Measurements from ENCODE around the gene CLDN10.

DNA sequence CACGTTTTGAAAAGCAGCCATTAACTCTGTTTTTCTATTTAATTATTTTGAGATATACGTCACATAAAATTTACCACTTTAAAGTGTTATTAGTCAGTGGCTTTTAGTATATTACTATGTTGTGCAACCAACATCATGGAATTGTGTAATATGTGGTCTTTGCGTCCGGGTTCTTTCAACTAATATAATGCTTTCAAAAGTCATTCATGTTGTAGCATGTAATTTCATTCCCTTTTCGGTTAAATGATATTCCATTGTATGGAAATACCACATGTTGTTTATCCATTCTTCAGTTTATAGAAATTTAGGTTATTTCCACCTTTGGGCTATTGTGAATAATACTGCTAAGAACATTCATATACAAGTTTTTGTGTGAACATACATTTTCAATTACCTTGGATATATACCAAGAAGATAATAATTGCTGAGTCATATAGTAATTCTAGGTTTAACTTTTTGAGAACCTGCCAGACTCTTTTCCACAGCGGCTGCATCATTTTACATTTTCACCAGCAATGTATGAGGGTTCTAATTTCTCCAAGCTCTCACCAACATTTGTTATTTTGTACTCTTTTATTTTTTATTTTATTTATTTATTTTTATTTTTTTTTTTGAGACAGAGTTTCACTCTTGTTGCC is 28.1 kb upstream of the CLDN10 start:
- TF ChIP-seq EZH2phosphoT487 (IDR thresholded peaks at IDR 0.05; ENCODE audit: borderline replicate concordance, low read length), result no peak
- TF ChIP-seq, protein P1, sequence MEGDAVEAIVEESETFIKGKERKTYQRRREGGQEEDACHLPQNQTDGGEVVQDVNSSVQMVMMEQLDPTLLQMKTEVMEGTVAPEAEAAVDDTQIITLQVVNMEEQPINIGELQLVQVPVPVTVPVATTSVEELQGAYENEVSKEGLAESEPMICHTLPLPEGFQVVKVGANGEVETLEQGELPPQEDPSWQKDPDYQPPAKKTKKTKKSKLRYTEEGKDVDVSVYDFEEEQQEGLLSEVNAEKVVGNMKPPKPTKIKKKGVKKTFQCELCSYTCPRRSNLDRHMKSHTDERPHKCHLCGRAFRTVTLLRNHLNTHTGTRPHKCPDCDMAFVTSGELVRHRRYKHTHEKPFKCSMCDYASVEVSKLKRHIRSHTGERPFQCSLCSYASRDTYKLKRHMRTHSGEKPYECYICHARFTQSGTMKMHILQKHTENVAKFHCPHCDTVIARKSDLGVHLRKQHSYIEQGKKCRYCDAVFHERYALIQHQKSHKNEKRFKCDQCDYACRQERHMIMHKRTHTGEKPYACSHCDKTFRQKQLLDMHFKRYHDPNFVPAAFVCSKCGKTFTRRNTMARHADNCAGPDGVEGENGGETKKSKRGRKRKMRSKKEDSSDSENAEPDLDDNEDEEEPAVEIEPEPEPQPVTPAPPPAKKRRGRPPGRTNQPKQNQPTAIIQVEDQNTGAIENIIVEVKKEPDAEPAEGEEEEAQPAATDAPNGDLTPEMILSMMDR (conservative IDR thresholded peaks at IDR 0.05; ENCODE audit: low read depth, low read length), result no peak
- TF ChIP-seq EZH2 (IDR thresholded peaks at IDR 0.05; ENCODE audit: low read length, unreplicated experiment), result no peak

All from PC-3 (cell line).